Measurements from ENCODE around the gene DHX36. TPM values are rescaled to one million over a fixed set of nuclear protein-coding genes. Genes with fewer than 3 reads are reported as not detected.
A peak's percentile ranks its signal among the peaks of the same experiment; 100 is the strongest.

DHX36 gene
- total RNA-seq, 1 experiment from 2014 or later: 48.0 TPM

DNA sequence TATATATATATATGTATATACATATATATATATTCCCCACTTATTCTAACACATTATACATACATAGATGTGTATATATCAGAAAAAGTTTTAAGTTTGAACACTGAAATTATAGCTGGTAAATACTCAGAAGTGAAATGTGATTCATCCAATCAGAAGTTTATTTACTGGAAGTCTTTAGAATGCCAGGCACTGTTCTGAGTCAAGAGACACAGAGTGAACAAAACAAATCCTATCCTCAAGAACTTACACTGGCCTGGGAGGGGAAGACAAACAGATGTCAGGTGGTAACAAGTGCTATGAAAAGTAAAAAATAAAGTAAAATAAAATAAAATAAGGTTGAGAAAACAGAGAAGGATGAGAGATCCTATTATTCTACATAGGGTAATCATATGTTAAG, 13.4 kb downstream of the DHX36 start:
- H3K36me3 ChIP-seq (replicated peaks; ENCODE audit: control insufficient read depth, insufficient read depth, low read length): peaks cover 10% of the 10 kb centered on the region
- H3K27me3 ChIP-seq (ENCODE audit: control insufficient read depth, insufficient read depth, low read length): no peaks in the 10 kb centered on the region
- no peak for DNase-seq
- H3K4me3 ChIP-seq (ENCODE audit: insufficient read depth, low read depth, low read length): no peak overlapping the region

DNA sequence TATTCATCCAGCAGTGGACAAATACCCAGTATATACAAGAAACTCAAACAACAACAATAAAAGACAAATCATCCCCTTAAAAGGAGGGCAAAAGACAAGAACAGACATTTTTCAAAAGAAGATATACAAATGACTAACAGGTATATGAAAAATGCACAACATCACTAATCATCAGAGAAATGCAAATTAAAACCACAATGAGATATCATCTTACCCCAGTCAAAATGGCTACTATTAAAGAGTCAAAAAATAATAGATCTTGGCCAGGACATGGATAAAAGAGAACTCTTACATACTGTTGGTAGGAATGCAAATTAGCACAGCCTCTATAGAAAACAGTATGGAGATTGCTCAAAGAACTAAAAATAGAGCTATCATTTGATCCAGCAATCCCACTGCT, 16.9 kb downstream of the DHX36 start:
- Histone ChIP-seq H3K4me3 (ENCODE audit: insufficient read depth, low read depth, low read length) (no peak overlapping the region), H3K36me3 (replicated peaks; ENCODE audit: control insufficient read depth, insufficient read depth, low read length) (peaks cover 14% of the 10 kb centered on the region)
- DNase-seq: no peak

DNA sequence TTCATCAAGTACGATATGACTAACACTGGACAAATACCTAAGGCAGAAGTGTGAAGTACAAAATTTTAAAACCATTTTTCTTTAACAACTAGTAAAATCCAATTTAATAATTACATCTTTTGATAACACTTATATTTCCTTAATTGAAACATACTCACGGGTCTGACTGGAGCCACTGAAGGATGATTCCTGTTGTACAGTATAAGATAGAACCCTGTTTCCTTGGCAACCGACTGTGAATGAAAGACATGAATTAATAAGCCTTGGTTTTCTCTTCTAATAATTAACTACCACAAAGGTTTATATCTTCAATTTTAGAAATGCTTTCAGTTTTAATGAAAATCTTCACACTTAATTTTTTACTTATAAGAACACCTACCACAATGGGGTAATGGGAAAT, 19.4 kb downstream of the DHX36 start:
- peaks cover 19% of the 10 kb centered on the region for H3K36me3 ChIP-seq (replicated peaks; ENCODE audit: control insufficient read depth, insufficient read depth, low read length)
- no peak overlapping the region for H3K4me3 ChIP-seq (ENCODE audit: insufficient read depth, low read depth, low read length)
- no peaks in the 10 kb centered on the region for H3K27me3 ChIP-seq (ENCODE audit: control insufficient read depth, insufficient read depth, low read length)
- DNase-seq: no peak

More for the DNA sequence above, 16.9 kb downstream of the DHX36 start:
- H3K27me3 ChIP-seq (ENCODE audit: control insufficient read depth, insufficient read depth, low read length): no peaks in the 10 kb centered on the region

DNA sequence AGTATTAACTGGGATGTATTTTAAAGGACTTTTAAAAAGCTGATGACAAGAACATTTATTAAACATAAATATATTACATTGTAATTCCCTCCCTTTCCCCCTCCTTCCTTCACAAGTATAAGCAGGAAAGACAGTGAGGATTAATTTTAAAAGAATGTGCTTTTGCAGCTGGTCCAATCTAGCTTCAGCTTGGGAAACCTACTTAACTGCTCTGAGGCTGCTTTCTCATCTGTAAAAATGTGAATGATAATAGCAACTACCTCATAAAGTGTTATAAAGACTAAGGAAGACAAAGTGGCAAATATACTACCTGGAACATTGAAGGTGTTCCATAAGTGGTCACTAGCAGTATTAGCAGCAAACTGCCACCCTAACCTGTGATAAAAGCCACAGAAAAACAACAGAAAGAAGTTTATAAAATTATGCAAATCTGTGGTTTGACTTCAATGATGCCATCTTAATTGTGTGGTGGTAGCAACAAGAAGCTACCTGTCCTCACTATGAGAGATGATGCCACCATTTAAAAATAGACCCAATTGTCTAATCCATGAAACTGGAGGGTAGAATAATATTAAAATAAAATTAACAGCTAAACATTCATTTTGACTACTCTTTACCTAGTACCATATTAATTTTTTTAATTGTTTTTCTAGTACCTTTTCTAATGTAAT, 20.0 kb downstream of the DHX36 start:
- peaks cover 19% of the 10 kb centered on the region for H3K36me3 ChIP-seq (replicated peaks; ENCODE audit: control insufficient read depth, insufficient read depth, low read length)
- DNase-seq: no peak
- H3K27me3 ChIP-seq (ENCODE audit: control insufficient read depth, insufficient read depth, low read length): no peaks in the 10 kb centered on the region
- no peak overlapping the region for H3K4me3 ChIP-seq (ENCODE audit: insufficient read depth, low read depth, low read length)

DNA sequence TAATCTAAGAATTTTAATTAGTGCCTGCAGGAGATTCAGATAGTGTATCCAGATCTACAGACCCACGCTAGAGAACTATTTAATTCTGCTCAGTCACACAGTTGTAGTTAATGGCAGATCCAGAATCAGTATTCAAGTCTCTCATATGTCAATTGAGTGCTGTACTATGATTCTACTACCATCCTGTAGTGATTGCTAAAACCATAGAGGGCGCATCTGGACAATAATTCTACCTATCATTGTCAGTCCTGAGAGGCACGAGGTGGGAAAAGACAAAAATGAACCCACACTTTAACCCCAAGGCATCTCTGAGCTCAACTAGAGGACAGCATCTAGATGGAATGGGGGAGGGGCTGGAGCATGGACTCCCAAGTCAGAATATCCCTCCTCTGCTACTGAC, 22.7 kb downstream of the DHX36 start:
- H3K4me3 ChIP-seq (ENCODE audit: insufficient read depth, low read depth, low read length): no peak overlapping the region
- no peaks in the 10 kb centered on the region for H3K27me3 ChIP-seq (ENCODE audit: control insufficient read depth, insufficient read depth, low read length)
- no peak for DNase-seq
- H3K36me3 ChIP-seq (replicated peaks; ENCODE audit: control insufficient read depth, insufficient read depth, low read length): peaks cover 19% of the 10 kb centered on the region

DNA sequence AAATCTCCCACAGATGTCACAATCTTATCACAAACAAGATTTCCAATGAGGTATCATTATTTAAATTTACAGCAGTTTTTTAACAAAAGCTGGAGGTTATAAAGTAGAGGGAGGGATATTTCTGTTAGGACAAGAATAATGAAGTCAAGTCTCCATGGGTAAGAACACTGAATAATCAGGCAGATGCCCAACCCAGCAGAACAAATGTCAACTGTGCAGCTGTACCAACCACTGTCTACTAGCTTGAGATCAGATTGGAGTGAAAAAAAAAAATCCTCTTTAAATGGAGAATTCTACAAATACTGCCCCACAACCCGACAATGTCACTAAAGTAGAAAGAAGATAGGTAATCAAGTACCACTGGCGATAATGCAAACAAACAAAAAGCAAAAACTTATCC, 30.3 kb downstream of the DHX36 start:
- peaks cover 15% of the 10 kb centered on the region for H3K36me3 ChIP-seq (replicated peaks; ENCODE audit: control insufficient read depth, insufficient read depth, low read length)
- no peak overlapping the region for H3K4me3 ChIP-seq (ENCODE audit: insufficient read depth, low read depth, low read length)
- H3K27me3 ChIP-seq (ENCODE audit: control insufficient read depth, insufficient read depth, low read length): no peaks in the 10 kb centered on the region
- no peak for DNase-seq

DNA sequence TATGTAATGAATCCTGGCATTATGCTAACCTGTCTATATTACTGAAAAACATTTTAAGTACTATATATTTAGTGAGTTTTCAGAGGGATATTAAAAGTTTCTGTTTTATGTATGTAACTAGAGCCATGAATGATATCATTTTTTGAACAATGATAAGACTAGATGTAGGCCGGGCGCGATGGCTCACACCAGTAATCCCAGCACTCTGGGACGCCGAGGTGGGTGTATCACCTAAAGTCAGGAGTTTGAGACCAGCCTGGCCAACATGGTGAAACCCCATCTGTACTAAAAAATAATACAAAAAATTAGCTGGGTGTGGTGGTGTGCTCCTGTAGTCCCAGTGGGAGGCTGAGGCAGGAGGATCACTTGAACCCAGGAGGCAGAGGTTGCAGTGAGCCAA, 34.1 kb downstream of the DHX36 start:
- Histone ChIP-seq H3K36me3 (replicated peaks; ENCODE audit: control insufficient read depth, insufficient read depth, low read length) (peaks cover 22% of the 10 kb centered on the region), H3K27me3 (ENCODE audit: control insufficient read depth, insufficient read depth, low read length) (no peaks in the 10 kb centered on the region), H3K4me3 (ENCODE audit: insufficient read depth, low read depth, low read length) (no peak overlapping the region)
- DNase-seq: no peak

DNA sequence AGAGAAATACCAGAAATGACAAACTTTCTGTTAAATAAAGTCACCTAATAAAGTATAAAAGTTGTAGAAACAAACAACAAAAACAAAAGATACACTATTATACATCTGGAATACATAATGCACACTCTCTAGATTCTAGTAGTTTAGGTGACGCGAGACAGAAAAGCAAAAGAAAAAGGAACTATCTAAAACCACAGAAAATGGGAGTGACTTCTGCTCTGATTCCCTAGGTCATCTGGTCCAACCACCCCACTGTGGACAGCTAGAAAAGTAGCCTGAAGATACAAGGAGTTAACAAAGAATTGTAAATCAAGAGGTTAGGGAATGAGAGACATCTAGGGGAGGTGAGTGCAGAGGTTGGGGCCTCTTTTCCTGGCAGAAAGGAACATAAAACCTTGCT, 39.1 kb downstream of the DHX36 start:
- Histone ChIP-seq H3K27me3 (ENCODE audit: control insufficient read depth, insufficient read depth, low read length) (no peaks in the 10 kb centered on the region), H3K4me3 (ENCODE audit: insufficient read depth, low read depth, low read length) (no peak overlapping the region), H3K36me3 (replicated peaks; ENCODE audit: control insufficient read depth, insufficient read depth, low read length) (peaks cover 33% of the 10 kb centered on the region)
- no peak for DNase-seq

DNA sequence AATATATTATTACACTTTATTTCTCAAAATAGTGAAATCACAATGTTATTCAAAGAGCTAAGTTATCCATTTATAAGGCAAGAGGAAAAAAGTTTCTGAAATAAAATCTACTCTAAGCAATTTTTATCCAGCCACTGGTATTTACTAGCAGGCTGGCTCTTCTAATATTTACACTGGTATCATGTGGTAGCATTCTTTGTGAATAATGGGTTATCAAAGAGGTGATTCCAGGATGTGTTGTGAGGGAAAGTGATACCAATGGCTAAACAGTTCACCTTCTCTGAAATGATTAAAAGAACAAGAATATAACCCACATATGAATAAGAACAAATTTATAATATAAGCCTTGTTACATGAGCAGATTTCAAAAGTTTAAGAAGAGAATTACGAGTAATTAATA, 44.1 kb downstream of the DHX36 start:
- H3K27me3 ChIP-seq (ENCODE audit: control insufficient read depth, insufficient read depth, low read length): no peaks in the 10 kb centered on the region
- no peak for DNase-seq
- peaks cover 32% of the 10 kb centered on the region for H3K36me3 ChIP-seq (replicated peaks; ENCODE audit: control insufficient read depth, insufficient read depth, low read length)
- no peak overlapping the region for H3K4me3 ChIP-seq (ENCODE audit: insufficient read depth, low read depth, low read length)

DNA sequence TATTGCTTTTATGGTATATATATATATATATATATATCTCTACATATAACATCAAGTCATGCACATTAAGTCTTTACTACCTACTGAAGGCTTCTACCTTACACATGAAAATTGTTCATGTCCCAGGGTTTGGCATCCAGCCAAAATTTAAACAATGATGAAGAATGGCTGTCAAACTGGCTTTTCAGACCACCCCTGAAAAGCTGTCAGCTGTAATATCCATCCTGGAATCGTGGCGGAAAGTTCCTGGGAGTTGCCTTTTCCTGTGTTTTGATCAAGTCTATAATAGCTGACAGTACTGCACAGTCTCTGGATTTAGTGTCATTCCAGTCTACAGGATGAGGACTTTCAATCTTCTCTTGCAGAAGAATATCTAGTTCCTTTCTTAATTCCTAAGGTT, 48.3 kb downstream of the DHX36 start:
- peaks cover 22% of the 10 kb centered on the region for H3K36me3 ChIP-seq (replicated peaks; ENCODE audit: control insufficient read depth, insufficient read depth, low read length)
- no peaks in the 10 kb centered on the region for H3K27me3 ChIP-seq (ENCODE audit: control insufficient read depth, insufficient read depth, low read length)
- H3K4me3 ChIP-seq (ENCODE audit: insufficient read depth, low read depth, low read length): no peak overlapping the region
- no peak for DNase-seq

DNA sequence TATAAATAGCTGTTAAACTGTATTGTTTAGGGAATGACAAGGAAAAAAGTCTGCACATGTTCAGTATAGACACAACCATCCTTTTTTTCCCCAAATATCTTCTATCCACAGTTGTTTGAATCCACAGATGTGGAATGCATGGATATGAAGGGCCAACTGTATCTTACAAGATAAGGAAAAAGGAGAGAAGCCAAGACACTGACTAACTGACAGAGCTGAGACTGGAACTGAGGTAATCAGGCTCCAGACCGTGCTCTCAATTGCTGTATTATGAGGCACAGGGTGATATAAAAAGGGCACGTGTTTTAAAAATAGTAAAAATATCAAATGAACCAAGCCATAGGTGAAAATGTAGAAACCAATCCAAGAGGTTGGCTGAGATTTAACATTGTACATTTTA, 49.0 kb downstream of the DHX36 start:
- no peaks in the 10 kb centered on the region for H3K27me3 ChIP-seq (ENCODE audit: control insufficient read depth, insufficient read depth, low read length)
- no peak for DNase-seq
- H3K36me3 ChIP-seq (replicated peaks; ENCODE audit: control insufficient read depth, insufficient read depth, low read length): peaks cover 18% of the 10 kb centered on the region
- H3K4me3 ChIP-seq (ENCODE audit: insufficient read depth, low read depth, low read length): no peak overlapping the region

DNA sequence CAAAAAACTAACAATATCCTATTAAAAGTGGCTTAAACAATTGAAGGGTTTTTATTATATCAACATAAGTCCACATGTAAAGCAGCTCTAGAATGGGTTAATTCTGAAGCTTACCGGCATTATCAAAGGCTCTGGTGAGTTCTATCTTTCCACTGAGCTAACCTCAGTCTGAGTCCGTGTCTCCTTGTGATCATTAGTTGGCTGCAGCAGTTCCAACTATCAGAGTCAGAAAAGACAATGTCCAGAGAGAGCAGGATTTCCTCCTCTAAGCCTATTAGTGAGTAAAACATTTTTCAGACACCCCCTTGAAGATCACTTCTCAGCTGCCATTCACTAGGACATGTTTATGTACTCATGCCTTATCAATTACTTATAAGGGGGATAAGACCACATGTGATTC, 49.9 kb downstream of the DHX36 start:
- Histone ChIP-seq H3K36me3 (replicated peaks; ENCODE audit: control insufficient read depth, insufficient read depth, low read length) (peaks cover 18% of the 10 kb centered on the region), H3K27me3 (ENCODE audit: control insufficient read depth, insufficient read depth, low read length) (no peaks in the 10 kb centered on the region), H3K4me3 (ENCODE audit: insufficient read depth, low read depth, low read length) (no peak overlapping the region)
- no peak for DNase-seq

DNA sequence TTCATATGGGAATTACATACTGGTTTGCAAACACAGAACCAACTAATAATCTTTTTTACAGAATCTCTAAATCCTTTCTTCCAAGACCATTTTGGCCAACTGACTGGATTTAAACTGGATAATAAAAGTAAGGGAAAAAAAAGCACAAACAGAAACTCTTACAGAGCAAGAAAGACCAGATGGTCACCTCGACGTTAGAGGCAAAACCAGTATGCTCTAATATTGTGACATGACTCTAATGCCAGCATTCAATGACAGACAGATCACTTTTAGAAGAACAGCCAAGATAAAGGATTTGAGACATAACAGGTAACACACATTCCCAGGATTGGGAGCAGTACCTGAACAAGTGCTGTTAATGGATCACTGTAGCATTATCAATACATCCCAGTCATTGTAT, 50.9 kb downstream of the DHX36 start:
- H3K27me3 ChIP-seq (ENCODE audit: control insufficient read depth, insufficient read depth, low read length): no peaks in the 10 kb centered on the region
- no peak overlapping the region for H3K4me3 ChIP-seq (ENCODE audit: insufficient read depth, low read depth, low read length)
- no peak for DNase-seq
- peaks cover 13% of the 10 kb centered on the region for H3K36me3 ChIP-seq (replicated peaks; ENCODE audit: control insufficient read depth, insufficient read depth, low read length)

DNA sequence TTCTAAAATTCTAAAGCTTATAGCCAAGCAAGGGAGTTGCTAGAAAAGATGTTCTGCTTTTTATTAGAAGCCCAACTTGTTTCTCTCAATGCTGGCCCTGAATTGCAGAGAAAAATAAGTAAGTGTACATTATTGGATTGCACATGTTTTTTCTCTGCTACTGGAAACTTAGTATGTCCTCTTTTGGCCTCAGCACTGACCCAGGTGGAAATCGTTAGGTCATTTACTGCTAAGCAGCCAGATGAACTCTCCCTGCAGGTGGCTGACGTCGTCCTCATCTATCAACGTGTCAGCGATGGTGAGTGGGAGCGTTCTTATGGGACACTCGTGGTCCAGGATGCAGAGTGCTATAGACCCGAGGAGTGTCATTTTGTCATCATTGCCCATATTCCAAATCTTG, 69.8 kb downstream of the DHX36 start:
- Histone ChIP-seq H3K27me3 (ENCODE audit: control insufficient read depth, insufficient read depth, low read length) (no peaks in the 10 kb centered on the region), H3K4me3 (ENCODE audit: insufficient read depth, low read depth, low read length) (no peak overlapping the region), H3K36me3 (replicated peaks; ENCODE audit: control insufficient read depth, insufficient read depth, low read length) (peaks cover 20% of the 10 kb centered on the region)
- DNase-seq: no peak

DNA sequence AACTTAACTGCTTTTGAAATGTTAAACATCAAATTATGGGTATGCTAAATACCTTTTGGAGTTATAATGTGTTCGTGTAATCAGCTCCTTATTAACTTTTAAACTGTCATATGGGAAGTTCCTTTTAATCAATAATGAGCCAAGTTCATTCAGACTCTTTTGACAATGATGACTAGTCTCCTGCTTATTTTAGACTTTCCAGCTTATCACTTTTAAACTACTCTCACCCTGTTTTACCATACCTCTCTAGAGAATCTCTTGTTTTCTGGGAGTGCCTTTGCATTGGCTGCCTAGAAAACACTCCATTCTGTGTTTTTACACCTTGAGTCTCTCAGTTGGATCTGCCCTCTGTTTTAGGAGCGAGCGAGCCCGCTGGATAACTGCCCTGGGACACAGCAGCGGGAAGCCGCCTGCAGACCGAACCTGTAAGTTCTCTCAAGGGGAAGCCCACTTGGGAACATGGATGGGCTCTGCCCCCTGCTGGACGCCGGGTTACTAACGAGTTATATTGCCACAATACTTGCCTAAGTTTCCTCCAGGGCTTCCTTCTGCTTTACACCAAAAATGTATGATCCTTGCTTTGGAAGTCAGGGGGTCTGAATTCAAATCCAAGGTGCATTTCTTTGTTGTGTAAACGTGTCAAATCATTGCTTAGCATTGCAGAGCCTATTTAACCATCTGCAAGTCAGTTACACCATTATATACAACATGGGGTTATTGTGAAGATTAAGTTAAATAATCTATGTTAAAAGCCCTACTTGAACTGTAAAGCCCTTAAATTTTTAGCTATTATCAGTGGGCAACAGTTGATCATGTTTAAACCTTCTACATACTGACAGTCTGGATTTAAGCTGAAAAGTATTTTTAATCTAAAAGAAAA, 71.3 kb downstream of the DHX36 start:
- no peaks in the 10 kb centered on the region for H3K27me3 ChIP-seq (ENCODE audit: control insufficient read depth, insufficient read depth, low read length)
- H3K4me3 ChIP-seq (ENCODE audit: insufficient read depth, low read depth, low read length): no peak overlapping the region
- DNase-seq: peak; percentile 54
- H3K36me3 ChIP-seq (replicated peaks; ENCODE audit: control insufficient read depth, insufficient read depth, low read length): peaks cover 17% of the 10 kb centered on the region

Measured in H7 (cell line).